ENCODE results near the gene TCF12.
"Not testable (repeated sequence)": the region's sequence is repeated elsewhere in the genome, so short reads cannot be mapped to it uniquely, and the experiment has no call there.

TCF12 gene

GRCh38 chr15:56913241-56913640 lies 5.2 kb upstream of the TCF12 start:
- intact Hi-C loops (cut with DNase I): loop anchor here (10.0 kb wide), 3 partner anchors 88 to 392 kb away; no protein-coding TSS in a partner anchor
- no peak for DNase-seq

- intact Hi-C loops (cut with DNase I): loop anchor here (10.0 kb wide), 3 partner anchors 89 to 391 kb away; no protein-coding TSS in a partner anchor
- DNase-seq: no peak
Measured at GRCh38 chr15:56913670-56914069, 4.8 kb upstream of the TCF12 start.

DNA sequence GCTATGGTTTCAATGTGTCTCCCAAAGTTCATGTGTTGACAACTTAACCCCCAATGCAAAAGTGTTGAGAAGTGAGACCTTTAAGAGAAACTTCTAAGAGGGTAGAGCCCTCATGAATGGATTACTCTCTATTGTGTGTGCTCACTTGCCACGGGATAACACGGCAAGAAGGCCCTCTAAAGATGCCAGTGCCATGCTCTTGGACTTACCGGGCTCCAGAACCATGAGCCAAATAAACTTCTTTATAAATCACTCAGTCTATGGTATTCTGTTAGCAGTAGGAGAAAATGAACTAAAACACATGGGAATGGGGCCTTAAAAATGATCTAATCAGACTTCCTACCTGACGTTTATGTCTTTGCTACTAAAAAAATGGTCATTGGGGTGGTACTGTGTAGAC lies 2.6 kb upstream of the TCF12 start:
- DNase-seq: no peak
- intact Hi-C loops (cut with DNase I): loop anchor here (10.0 kb wide), 3 partner anchors 91 to 389 kb away; no protein-coding TSS in a partner anchor

DNA sequence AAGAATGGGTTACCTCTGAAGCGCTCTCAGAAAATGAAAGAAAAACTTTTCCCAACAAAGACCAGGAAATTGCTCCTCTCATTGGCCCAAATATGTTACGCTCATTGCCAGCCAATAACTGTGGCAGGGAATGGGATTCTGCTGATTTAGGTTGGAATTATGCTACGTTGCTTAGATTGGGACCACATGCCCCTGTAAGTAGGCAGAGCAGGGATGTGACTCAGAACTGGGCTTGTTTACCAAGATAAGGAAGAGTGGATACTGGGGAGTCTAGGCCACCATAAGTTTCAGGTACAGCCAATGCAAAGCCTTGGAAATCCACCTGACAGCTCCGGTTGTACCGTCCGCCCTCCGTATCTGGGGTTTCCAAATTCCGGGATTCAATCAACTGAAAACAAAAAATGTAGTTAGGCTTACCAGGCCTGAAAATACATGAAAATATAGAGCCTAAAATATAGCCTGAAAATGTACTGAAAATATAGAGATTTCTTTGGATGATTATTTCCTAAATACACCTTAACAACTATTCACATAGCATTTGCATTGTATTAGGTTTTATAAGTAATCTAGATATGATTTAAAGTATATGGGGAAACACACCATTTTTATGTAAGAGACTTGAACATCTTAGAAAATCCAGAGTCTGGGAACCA lies 1.5 kb upstream of the TCF12 start:
- DNase-seq: no peak
- intact Hi-C loops (cut with DNase I): loop anchor here (10.0 kb wide), 3 partner anchors 92 to 388 kb away; no protein-coding TSS in a partner anchor

- DNase-seq: no peak
- intact Hi-C loops (cut with DNase I): loop anchor here (1.0 to 10.0 kb wide), 4 partner anchors 30 to 387 kb away; no protein-coding TSS in a partner anchor
Measured at GRCh38 chr15:56917652-56918045, 795 bp upstream of the TCF12 start.

GRCh38 chr15:56919031-56919608 lies 676 bp downstream of the TCF12 start:
- intact Hi-C loops (cut with DNase I): loop anchor here (10.0 kb wide), 3 partner anchors 94 to 386 kb away; no protein-coding TSS in a partner anchor

GRCh38 chr15:56919609-56920366 lies 1.3 kb downstream of the TCF12 start:
- intact Hi-C loops (cut with DNase I): loop anchor here (10.0 kb wide), 4 partner anchors 95 to 385 kb away; no protein-coding TSS in a partner anchor
- DNase-seq: peak in 8 of 10 donors; percentile 13 to 82 (median 36)

More at GRCh38 chr15:56919031-56919608, 676 bp downstream of the TCF12 start:
- DNase-seq: peak; percentile 13 to 87 (median 38)

DNA sequence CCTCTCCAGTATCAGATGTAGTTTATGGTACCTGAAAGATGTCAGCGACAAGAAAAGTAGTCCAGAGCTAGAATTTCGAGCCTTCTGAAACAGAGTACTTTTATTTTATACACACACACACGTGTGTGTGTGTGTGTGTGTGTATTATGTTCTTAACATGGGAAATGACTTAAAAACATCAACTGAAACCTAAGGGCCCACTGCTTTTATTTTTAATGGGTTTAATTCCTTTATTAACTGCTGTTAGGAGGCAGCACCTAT lies 1.9 kb downstream of the TCF12 start:
- no peak for DNase-seq
- intact Hi-C loops (cut with DNase I): loop anchor here (10.0 kb wide), 1 partner anchor 105 kb away; no protein-coding TSS in a partner anchor

DNA sequence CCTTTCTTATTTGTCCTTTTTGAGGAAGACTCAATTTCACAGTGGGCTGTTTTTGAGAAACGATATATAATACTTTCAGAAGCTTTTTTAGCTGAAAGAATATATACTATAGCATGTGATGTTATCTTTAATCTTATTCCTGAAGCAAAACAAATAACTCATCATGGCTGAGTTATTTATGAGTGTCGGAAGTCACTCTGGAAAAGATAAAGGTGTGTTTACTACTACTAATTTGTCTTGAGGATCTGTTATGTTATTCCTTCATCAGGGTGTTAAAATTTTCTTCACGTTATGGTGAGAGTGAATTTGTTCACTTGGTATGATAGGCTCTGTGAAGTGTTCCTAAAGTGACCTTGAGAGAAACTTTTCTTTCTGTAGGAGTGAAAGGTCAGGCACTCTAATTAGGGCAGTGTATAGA lies 4.7 kb downstream of the TCF12 start:
- intact Hi-C loops (cut with DNase I): loop anchor here (10.0 kb wide), 1 partner anchor 102 kb away; no protein-coding TSS in a partner anchor
- no peak for DNase-seq

GRCh38 chr15:56927816-56928215 lies 9.4 kb downstream of the TCF12 start:
- DNase-seq: no peak
- intact Hi-C loops (cut with DNase I): loop anchor here (5.0 to 10.0 kb wide), 2 partner anchors 97 to 194 kb away; no protein-coding TSS in a partner anchor

- DNase-seq: no peak
Measured at GRCh38 chr15:56929399-56929798, 11.0 kb downstream of the TCF12 start.

GRCh38 chr15:56929933-56930332 lies 11.5 kb downstream of the TCF12 start:
- DNase-seq: no peak
- intact Hi-C loops (cut with DNase I): loop anchor here (5.0 to 10.0 kb wide), 2 partner anchors 95 to 192 kb away; no protein-coding TSS in a partner anchor

More at GRCh38 chr15:56929399-56929798, 11.0 kb downstream of the TCF12 start:
- intact Hi-C loops (cut with DNase I): loop anchor here (5.0 to 10.0 kb wide), 2 partner anchors 95 to 193 kb away; no protein-coding TSS in a partner anchor

DNA sequence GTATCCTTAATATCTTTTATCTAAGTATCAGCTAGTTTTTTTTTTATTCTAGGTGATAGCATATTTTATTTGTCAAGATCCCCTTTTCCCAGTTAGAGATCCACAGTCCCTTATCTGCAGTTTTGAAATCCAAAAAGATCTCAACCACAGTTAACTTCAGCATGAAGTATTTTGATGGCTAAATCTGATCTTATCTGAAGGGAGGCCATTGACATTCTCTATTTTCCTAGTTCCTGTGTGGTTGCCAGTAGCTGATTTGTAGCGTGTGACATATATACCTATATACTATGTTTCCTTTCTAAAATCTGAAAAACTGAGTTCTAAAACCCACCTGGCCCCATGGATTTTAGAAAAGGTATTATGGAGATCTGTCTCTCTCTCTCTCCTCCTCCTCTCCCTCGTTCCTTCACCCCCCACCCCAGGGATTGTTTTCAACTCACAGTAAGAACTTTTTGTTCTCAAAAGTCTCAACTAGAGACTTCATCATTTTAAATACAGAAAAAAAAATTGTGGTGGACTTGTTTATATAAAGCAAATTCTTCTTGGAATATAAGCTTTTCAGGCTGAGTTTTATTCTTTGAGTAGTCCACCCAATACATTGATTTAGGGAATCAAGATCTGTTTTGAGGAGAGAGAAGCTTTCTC lies 12.3 kb downstream of the TCF12 start:
- no peak for DNase-seq
- intact Hi-C loops (cut with DNase I): no loop called here

- DNase-seq: no peak
Measured at GRCh38 chr15:56931639-56932508, 13.4 kb downstream of the TCF12 start.

DNA sequence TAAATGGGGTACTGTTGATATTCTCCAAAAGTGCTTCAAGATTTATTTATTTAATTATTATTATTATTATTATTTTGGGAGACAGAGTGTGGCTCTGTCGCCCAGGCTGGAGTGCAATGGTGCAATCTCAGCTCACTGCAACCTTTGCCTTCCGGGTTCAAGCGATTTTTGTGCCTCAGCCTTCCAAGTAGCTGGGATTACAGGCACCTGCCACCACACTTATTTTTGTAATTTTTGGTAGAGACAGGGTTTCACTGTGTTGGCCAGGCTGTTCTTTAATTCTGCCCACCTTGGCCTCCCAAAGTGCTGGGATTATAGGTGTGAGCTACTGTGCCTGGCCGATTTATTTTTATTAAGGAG lies 14.0 kb downstream of the TCF12 start:
- intact Hi-C loops (cut with DNase I); DNase-seq: not testable (repeated sequence)

More at GRCh38 chr15:56931639-56932508, 13.4 kb downstream of the TCF12 start:
- intact Hi-C loops (cut with DNase I): no loop called here

DNA sequence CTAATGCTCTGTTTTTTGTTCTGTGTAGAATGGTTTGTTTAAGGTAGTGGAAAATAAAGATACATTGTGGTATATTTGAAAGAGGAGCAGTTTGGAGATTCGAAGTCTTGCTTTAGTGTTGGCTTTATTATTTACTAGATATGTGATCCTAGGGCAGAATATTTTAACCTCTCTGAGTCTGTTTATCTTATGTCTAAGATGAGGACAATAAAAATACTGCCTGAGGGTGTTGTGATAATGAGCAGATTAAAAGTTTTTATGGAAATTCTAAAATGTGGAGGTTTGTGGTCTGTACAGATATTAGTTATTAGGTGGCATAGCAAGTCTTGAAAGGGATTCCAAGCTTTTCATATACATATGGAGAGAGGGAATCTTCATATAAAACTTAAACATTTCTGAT lies 15.0 kb downstream of the TCF12 start:
- no peak for DNase-seq
- intact Hi-C loops (cut with DNase I): no loop called here

DNA sequence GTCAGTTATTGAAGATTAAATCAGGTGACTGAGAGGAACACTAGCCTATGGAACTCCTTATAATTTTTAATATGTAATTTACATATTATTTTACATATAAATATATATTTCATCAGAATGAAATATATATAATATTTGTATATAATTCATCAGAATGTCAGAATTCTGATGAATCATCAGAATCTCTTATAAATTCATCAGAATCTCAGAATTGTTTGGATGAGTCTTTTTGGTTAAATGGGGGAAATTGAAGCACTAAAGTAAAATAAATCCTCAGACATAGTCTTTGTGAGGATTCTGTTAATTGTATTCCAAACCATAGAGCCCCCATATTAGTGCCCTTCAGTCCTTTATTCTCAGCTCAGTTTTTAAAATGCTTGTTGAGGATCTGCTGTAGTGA lies 15.4 kb downstream of the TCF12 start:
- DNase-seq: no peak
- intact Hi-C loops (cut with DNase I): no loop called here

GRCh38 chr15:56934269-56934668 lies 15.8 kb downstream of the TCF12 start:
- intact Hi-C loops (cut with DNase I): no loop called here
- no peak for DNase-seq

- no peak for DNase-seq
Measured at GRCh38 chr15:56936929-56937328, 18.5 kb downstream of the TCF12 start.

More at GRCh38 chr15:56936929-56937328, 18.5 kb downstream of the TCF12 start:
- intact Hi-C loops (cut with DNase I): no loop called here
